Measurements from ENCODE around the gene PHF21A. TPM values are rescaled to one million over a fixed set of nuclear protein-coding genes. Genes with fewer than 3 reads are reported as not detected.
A peak's percentile ranks its signal among the peaks of the same experiment; 100 is the strongest.

PHF21A gene
- total RNA-seq, 6 experiments from 2014 or later, result 9.2 to 17.1 (median 10.4) TPM

DNA sequence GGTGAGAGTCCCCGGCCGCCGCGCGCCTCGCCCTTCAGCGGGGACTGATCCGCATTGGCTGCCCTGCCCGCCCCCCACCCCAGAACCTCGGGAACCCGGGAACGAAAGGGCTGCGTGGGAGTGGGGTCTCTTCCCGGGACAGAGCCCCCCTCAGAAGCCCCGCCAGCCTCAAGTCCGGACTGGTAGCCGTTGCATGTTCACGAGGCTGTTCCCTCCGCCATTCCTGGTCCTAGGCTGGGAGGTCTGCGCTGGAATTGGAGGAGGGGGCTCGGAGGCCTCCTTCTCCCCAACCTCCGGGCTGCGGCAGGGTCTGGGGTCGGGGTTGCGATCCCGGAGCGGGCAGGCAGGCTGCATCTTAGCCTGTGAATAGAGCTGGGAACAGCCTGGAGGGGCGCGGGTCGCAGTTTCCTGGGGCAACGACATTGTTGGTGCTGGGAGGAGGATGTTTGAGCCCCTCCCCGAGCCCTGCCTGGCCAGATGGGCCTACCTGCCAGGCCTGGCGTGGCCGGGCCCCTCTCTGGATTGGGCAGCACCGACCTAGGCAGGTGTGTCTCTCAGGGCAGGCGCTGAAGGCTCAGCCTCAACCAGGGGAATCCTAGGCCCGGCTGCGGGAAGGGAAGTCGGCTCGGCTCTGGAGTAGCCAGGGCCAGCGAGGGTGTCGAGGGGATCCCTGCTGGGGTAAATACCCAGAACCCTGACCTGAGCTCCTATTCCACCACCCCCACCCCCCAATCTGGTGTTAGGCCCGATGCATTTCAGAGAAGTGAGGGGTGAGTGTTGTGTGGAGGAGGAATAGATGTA lies 235.1 kb downstream of the PHF21A start:
- peaks cover 0 to 13% (median 8%) of the 10 kb centered on the region in 4 donors for H3K36me3 ChIP-seq
- H3K27me3 ChIP-seq, result no peaks in the 10 kb centered on the region
- intact Hi-C loops (cut with DNase I), result no loop called here
- TF ChIP-seq, protein P1, sequence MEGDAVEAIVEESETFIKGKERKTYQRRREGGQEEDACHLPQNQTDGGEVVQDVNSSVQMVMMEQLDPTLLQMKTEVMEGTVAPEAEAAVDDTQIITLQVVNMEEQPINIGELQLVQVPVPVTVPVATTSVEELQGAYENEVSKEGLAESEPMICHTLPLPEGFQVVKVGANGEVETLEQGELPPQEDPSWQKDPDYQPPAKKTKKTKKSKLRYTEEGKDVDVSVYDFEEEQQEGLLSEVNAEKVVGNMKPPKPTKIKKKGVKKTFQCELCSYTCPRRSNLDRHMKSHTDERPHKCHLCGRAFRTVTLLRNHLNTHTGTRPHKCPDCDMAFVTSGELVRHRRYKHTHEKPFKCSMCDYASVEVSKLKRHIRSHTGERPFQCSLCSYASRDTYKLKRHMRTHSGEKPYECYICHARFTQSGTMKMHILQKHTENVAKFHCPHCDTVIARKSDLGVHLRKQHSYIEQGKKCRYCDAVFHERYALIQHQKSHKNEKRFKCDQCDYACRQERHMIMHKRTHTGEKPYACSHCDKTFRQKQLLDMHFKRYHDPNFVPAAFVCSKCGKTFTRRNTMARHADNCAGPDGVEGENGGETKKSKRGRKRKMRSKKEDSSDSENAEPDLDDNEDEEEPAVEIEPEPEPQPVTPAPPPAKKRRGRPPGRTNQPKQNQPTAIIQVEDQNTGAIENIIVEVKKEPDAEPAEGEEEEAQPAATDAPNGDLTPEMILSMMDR (IDR thresholded peaks at IDR 0.05), result no peak
- no peak for TF ChIP-seq POLR2A (IDR thresholded peaks at IDR 0.05)
- H3K9me3 ChIP-seq, result no peaks in the 10 kb centered on the region
- WGBS (ENCODE audit: insufficient coverage, low coverage, low lambda C conversion rate, missing lambda C conversion rate), result 35% methylated on average over 4 of the region's 43 CpGs
- no peak overlapping the region for H3K27ac ChIP-seq
- H3K4me3 ChIP-seq, result peak overlapping the region; percentile 23 to 51 (median 34)
- ATAC-seq, result no peak
- peaks cover 0 to 7% (median 0%) of the 10 kb centered on the region in 4 donors for H3K4me1 ChIP-seq
- no peak for DNase-seq

DNA sequence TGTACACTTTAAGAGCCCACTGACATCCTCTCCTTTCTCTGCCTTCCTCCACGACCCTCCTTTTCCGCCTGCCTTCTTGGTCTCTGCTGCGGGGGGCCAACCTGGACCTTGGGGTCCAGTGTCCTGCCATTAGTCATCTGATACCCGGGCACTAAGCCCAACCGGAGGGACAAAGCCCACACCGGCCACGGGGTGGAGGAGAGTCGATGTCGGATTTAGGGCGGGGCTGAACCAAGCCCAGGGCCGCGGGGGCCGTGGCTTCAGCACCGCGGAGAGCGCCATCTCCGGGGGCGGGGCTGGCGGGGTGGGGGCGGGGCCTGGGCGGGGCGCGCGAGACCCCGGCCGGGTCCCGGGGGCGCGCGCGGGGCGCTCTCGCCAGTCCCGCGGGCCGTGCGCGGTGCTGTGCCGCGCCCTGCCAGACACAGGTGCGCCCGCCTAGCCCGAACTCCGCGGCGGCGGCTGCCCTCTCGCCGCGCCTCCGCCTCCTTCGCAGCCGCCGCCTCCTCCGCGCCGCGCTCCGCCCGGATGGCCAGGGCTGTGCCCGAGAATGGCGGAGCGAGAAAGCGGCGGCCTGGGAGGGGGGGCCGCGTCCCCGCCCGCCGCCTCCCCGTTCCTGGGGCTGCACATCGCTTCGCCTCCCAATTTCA lies 235.9 kb downstream of the PHF21A start, which contains the start of gene MAPK8IP1:
Gene MAPK8IP1 (plus strand): TSS at position 378 of the 647 bp plus-strand sequence. CDS start 170 bp downstream, at position 548.
- TF ChIP-seq POLR2A (IDR thresholded peaks at IDR 0.05), result no peak
- Histone ChIP-seq H3K27me3 (no peaks in the 10 kb centered on the region), H3K4me3 (peak within 1 kb of the TSS; percentile 23 to 51 (median 34)), H3K4me1 (peaks cover 0 to 5% (median 0%) of the 10 kb centered on the region in 4 donors), H3K36me3 (peaks cover 0 to 20% (median 14%) of the 10 kb centered on the region in 4 donors), H3K27ac (no peak within 1 kb of the TSS), H3K9me3 (no peaks in the 10 kb centered on the region)
- WGBS (ENCODE audit: insufficient coverage, low coverage, low lambda C conversion rate, missing lambda C conversion rate), result 4% methylated on average over 8 of the region's 73 CpGs
- intact Hi-C loops (cut with DNase I), result no loop called here
- ATAC-seq, result peak; percentile 86 to 92 (median 89)
- DNase-seq, result peak; percentile 61 to 77 (median 76)

DNA sequence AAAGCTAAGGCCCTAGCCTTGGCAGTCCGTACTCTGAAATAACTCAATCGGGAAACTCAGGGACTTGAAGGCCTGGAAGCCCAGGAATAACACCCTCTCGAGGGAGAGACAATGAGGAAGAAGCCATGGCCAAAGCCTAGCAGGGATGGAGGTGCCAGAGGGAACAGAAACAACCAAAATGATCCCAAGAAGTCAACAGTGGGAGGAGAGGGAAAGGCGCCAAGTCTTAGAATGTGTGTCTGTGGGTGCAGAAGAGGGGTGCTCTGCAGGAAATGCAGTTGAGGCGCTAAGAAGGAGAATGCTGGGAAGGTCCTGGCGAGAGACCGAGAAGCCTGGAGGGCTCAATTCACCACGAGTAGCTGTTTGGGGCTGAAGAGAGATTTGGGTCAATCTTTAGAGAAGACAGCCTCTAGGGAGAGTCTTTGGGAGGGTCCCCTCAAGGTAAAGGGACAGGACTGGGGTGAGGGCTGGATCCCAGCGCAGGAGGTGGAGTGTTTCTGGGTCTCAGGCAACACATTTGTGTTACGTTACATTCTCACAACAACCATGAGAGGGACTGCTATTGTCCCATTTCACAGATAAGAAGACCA lies 236.6 kb downstream of the PHF21A start:
- DNase-seq, result no peak
- Histone ChIP-seq H3K27ac (no peak overlapping the region), H3K9me3 (no peaks in the 10 kb centered on the region), H3K36me3 (peaks cover 0 to 27% (median 19%) of the 10 kb centered on the region in 4 donors), H3K27me3 (no peaks in the 10 kb centered on the region), H3K4me3 (no peak overlapping the region), H3K4me1 (peaks cover 0 to 5% (median 0%) of the 10 kb centered on the region in 4 donors)
- intact Hi-C loops (cut with DNase I), result no loop called here
- peak in 2 of 4 donors; percentile 4 to 10 for ATAC-seq
- 65% methylated on average over 6 of the region's 10 CpGs for whole genome bisulfite sequencing (ENCODE audit: insufficient coverage, low coverage, low lambda C conversion rate, missing lambda C conversion rate)
- no peak for TF ChIP-seq POLR2A (IDR thresholded peaks at IDR 0.05)
- TF ChIP-seq, protein P1 (IDR thresholded peaks at IDR 0.05), result no peak

Other genes starting within 250 kb of the PHF21A start
- 1 to 10 TPM; 1.7 to 6.2 (median 2.6) TPM for gene MAPK8IP1, start 235.8 kb downstream of the PHF21A start, total RNA-seq
- under 1 TPM in 3 of 6 experiments, not detected in 3; 0.40 to 0.90 (median 0.42) TPM for gene FREY1, start 214.2 kb downstream of the PHF21A start, total RNA-seq
- gene PEX16, start 203.6 kb downstream of the PHF21A start, total RNA-seq, result 10 to 100 TPM; 17.9 to 36.7 (median 32.4) TPM
- gene LARGE2, start 198.8 kb downstream of the PHF21A start, total RNA-seq, result 1 to 10 TPM in 5 of 6 experiments, under 1 TPM in 1; 0.43 to 3.5 (median 2.4) TPM
- gene CREB3L1, start 156.2 kb upstream of the PHF21A start, total RNA-seq, result under 1 TPM; 0.07 to 0.37 (median 0.24) TPM
- 10 to 100 TPM; 10.7 to 57.9 (median 16.0) TPM for gene DGKZ, start 226.0 kb upstream of the PHF21A start, total RNA-seq

Measured in right lobe of liver (tissue), 6 donors.